Breast epithelium (tissue), 4 donors: ENCODE measurements around the gene PSMG4. TPM values are rescaled to one million over a fixed set of nuclear protein-coding genes. Genes with fewer than 3 reads are reported as not detected.

ENCODE experiments used
- DNase-seq, 2 donors: peaks; one replicate each; pipeline ENCODE4 v3.0.0-alpha.2; 2019; ENCODE audit warnings: low spot score in 2 of 2
- H3K27ac ChIP-seq, 2 donors: fragments of 200-600 bp; sonication (generic) in 1 of 2; one replicate each; pipeline ENCODE4 v1.5.1; 2016 to 2019; ENCODE audit warnings: mild to moderate bottlenecking in 1 of 2
- H3K27me3 ChIP-seq, 2 donors: fragments of 200-600 bp; sonication (generic) in 1 of 2; one replicate each; pipeline versions ENCODE4 v1.5.1 to v1.6.0; 2017 to 2019; ENCODE audit warnings: control low read depth in 1 of 2, mild to moderate bottlenecking in 1 of 2
- H3K36me3 ChIP-seq: fragments of 200-600 bp; one replicate; pipeline ENCODE4 v1.5.1; 2019
- H3K4me1 ChIP-seq, 2 donors: fragments of 200-600 bp; sonication (generic); one replicate each; pipeline ENCODE4 v1.5.1; 2016 to 2019; ENCODE audit warnings: control low read depth in 1 of 2
- H3K4me3 ChIP-seq, 3 donors: fragments of 200-600 bp; sonication (generic); 1 replicate in 2 of 3; 2 replicates in 1 of 3; pipeline ENCODE4 v1.5.1; 2016 to 2019; ENCODE audit warnings: mild to moderate bottlenecking in 3 of 3, moderate library complexity in 2 of 3
- H3K9me3 ChIP-seq, 2 donors: fragments of 200-600 bp; sonication (generic) in 1 of 2; one replicate each; pipeline ENCODE4 v1.5.1; 2016 to 2019; ENCODE audit warnings: control low read depth in 1 of 2
- CTCF ChIP-seq, 3 donors: fragments of 450-650 bp; IDR thresholded peaks; one replicate each; pipeline ENCODE4 v1.5.1; 2016 to 2017; ENCODE audit warnings: antibody characterized with exemption in 3 of 3, mild to moderate bottlenecking in 3 of 3, moderate library complexity in 3 of 3
- POLR2A ChIP-seq: fragments of 450-650 bp; IDR thresholded peaks from one replicate; pipeline ENCODE4 v1.6.1; 2016; ENCODE audit warnings: antibody characterized with exemption, mild to moderate bottlenecking, moderate library complexity
- POLR2AphosphoS5 ChIP-seq, 3 donors: sonication (generic); formaldehyde crosslinking; IDR thresholded peaks; one replicate each; pipeline ENCODE4 v1.6.1; 2017; ENCODE audit warnings: antibody characterized with exemption in 3 of 3
- intact Hi-C: fragments of 100-400 bp; cut with DNase I; formaldehyde crosslinking; loops from one replicate; pipeline ENCODE4 v1.15.1; 2023; ENCODE audit warnings: low total_unique reads
- total RNA-seq, 3 donors: library from RNA; depleted of rRNA; stranded (reverse); fragments of >200 nt; gene quantifications; one replicate each; pipeline ENCODE4 v1.1.0, GENCODE V29; 2016

PSMG4 gene
- total RNA-seq, 3 donors from 2014 or later: 24.3 to 26.9 (median 24.6) TPM

GRCh38 chr6:3273707-3274521 lies 15.2 kb downstream of the PSMG4 start:
- no peak overlapping the region for H3K4me3 ChIP-seq
- H3K27ac ChIP-seq: no peak overlapping the region
- no peaks in the 10 kb centered on the region for H3K9me3 ChIP-seq
- intact Hi-C loops: no loop called here
- TF ChIP-seq POLR2A (no peak), POLR2AphosphoS5 (IDR thresholded peaks at IDR 0.05) (no peak), CTCF (IDR thresholded peaks at IDR 0.05) (no peak)
- H3K36me3 ChIP-seq: no peaks in the 10 kb centered on the region
- DNase-seq: no peak
- H3K4me1 ChIP-seq: no peaks in the 10 kb centered on the region
- H3K27me3 ChIP-seq: no peaks in the 10 kb centered on the region

- intact Hi-C loops: loop anchor here (5.0 kb wide), 1 partner anchor 456 kb away; no protein-coding TSS in a partner anchor
- H3K27me3 ChIP-seq: no peaks in the 10 kb centered on the region
- H3K4me1 ChIP-seq: no peaks in the 10 kb centered on the region
- no peaks in the 10 kb centered on the region for H3K9me3 ChIP-seq
- DNase-seq: no peak
- no peak for TF ChIP-seq POLR2AphosphoS5 (IDR thresholded peaks at IDR 0.05)
- TF ChIP-seq CTCF (IDR thresholded peaks at IDR 0.05): no peak
- no peak for TF ChIP-seq POLR2A
- H3K36me3 ChIP-seq: no peaks in the 10 kb centered on the region
- H3K27ac ChIP-seq: peak overlapping the region in 1 of 2 donors; percentile 26
- no peak overlapping the region for H3K4me3 ChIP-seq
Observed at GRCh38 chr6:3276174-3277167, 17.7 kb downstream of the PSMG4 start.

GRCh38 chr6:3277251-3277650 lies 18.5 kb downstream of the PSMG4 start:
- H3K9me3 ChIP-seq: no peaks in the 10 kb centered on the region
- intact Hi-C loops: loop anchor here (5.0 kb wide), 1 partner anchor 455 kb away; no protein-coding TSS in a partner anchor
- H3K27ac ChIP-seq: peak overlapping the region in 1 of 2 donors; percentile 26
- no peaks in the 10 kb centered on the region for H3K4me1 ChIP-seq
- no peak overlapping the region for H3K4me3 ChIP-seq
- DNase-seq: no peak
- no peaks in the 10 kb centered on the region for H3K36me3 ChIP-seq
- no peaks in the 10 kb centered on the region for H3K27me3 ChIP-seq
- TF ChIP-seq CTCF (IDR thresholded peaks at IDR 0.05) (no peak), POLR2A (no peak), POLR2AphosphoS5 (IDR thresholded peaks at IDR 0.05) (no peak)

- intact Hi-C loops: loop anchor here (5.0 kb wide), 1 partner anchor 454 kb away; no protein-coding TSS in a partner anchor
- no peaks in the 10 kb centered on the region for H3K4me1 ChIP-seq
- no peaks in the 10 kb centered on the region for H3K27me3 ChIP-seq
- TF ChIP-seq POLR2A: no peak
- no peaks in the 10 kb centered on the region for H3K36me3 ChIP-seq
- H3K9me3 ChIP-seq: no peaks in the 10 kb centered on the region
- H3K4me3 ChIP-seq: no peak overlapping the region
- H3K27ac ChIP-seq: peak overlapping the region in 1 of 2 donors; percentile 26
- DNase-seq: no peak
Observed at GRCh38 chr6:3277851-3278416, 19.2 kb downstream of the PSMG4 start.

GRCh38 chr6:3278691-3279090 lies 19.9 kb downstream of the PSMG4 start:
- H3K27ac ChIP-seq: peak overlapping the region in 1 of 2 donors; percentile 26
- TF ChIP-seq POLR2AphosphoS5 (IDR thresholded peaks at IDR 0.05): no peak
- TF ChIP-seq CTCF (IDR thresholded peaks at IDR 0.05): no peak
- no peak for TF ChIP-seq POLR2A
- no peaks in the 10 kb centered on the region for H3K36me3 ChIP-seq
- intact Hi-C loops: loop anchor here (5.0 kb wide), 1 partner anchor 454 kb away; no protein-coding TSS in a partner anchor
- H3K9me3 ChIP-seq: no peaks in the 10 kb centered on the region
- H3K4me1 ChIP-seq: no peaks in the 10 kb centered on the region
- DNase-seq: no peak
- no peaks in the 10 kb centered on the region for H3K27me3 ChIP-seq
- H3K4me3 ChIP-seq: no peak overlapping the region
